HG02885 (cell line): ENCODE data around the gene SKAP1.

Experiments
- ATAC-seq: cut with Tn5 transposase; IDR thresholded peaks from one replicate; pipeline ENCODE4 v1.9.1; 2021; ENCODE audit warnings: mild to moderate bottlenecking; ENCODE audit not compliant: unreplicated experiment, poor library complexity

Gene SKAP1

GRCh38 chr17:48128400-48128799 is 301.6 kb downstream of the SKAP1 start:
- ATAC-seq: no peak

- ATAC-seq: no peak
Measured at GRCh38 chr17:48127371-48128051, 302.5 kb downstream of the SKAP1 start.

GRCh38 chr17:48126532-48126850 is 303.5 kb downstream of the SKAP1 start:
- no peak for ATAC-seq

GRCh38 chr17:48125829-48126531 is 304.0 kb downstream of the SKAP1 start:
- ATAC-seq: no peak

GRCh38 chr17:48123776-48124388 is 306.1 kb downstream of the SKAP1 start:
- no peak for ATAC-seq

GRCh38 chr17:48123111-48123510 is 306.9 kb downstream of the SKAP1 start:
- ATAC-seq: no peak

GRCh38 chr17:48122665-48123045 is 307.4 kb downstream of the SKAP1 start:
- ATAC-seq: no peak

- no peak for ATAC-seq
Measured at GRCh38 chr17:48121923-48122664, 307.9 kb downstream of the SKAP1 start.

GRCh38 chr17:48113201-48113676 is 316.8 kb downstream of the SKAP1 start:
- ATAC-seq: peak; percentile 50

GRCh38 chr17:48111937-48112241 is 318.1 kb downstream of the SKAP1 start:
- ATAC-seq: no peak

- ATAC-seq: no peak
Measured at GRCh38 chr17:48110761-48111160, 319.3 kb downstream of the SKAP1 start.

- ATAC-seq: peak; percentile 85
Measured at GRCh38 chr17:48107137-48108055, 322.6 kb downstream of the SKAP1 start, which contains the start of gene SNX11. Gene SNX11 (plus strand): TSS chr17:48107766. CDS start chr17:48112044, 4,278 bp downstream.

- no peak for ATAC-seq
Measured at GRCh38 chr17:48106802-48107136, 323.2 kb downstream of the SKAP1 start.

- ATAC-seq: no peak
Measured at GRCh38 chr17:48104440-48104839, 325.6 kb downstream of the SKAP1 start.

GRCh38 chr17:48102798-48103715 is 327.0 kb downstream of the SKAP1 start:
- no peak for ATAC-seq

GRCh38 chr17:48102043-48102750 is 327.8 kb downstream of the SKAP1 start:
- ATAC-seq: no peak

- peak; percentile 90 for ATAC-seq
Measured at GRCh38 chr17:48101012-48101720, 328.8 kb downstream of the SKAP1 start, which contains the start of gene CBX1. Gene CBX1 (minus strand): TSS chr17:48101478. CDS start chr17:48077004, 24,474 bp downstream.

- ATAC-seq: no peak
Measured at GRCh38 chr17:48100591-48101011, 329.4 kb downstream of the SKAP1 start.
